ENCODE results near the gene PRAMEF18. TPM values are rescaled to one million over a fixed set of nuclear protein-coding genes. Genes with fewer than 3 reads are reported as not detected.
A peak's percentile ranks its signal among the peaks of the same experiment; 100 is the strongest.
"Not testable (repeated sequence)": the region's sequence is repeated elsewhere in the genome, so short reads cannot be mapped to it uniquely, and the experiment has no call there.

Gene PRAMEF18
- total RNA-seq, 1 experiment from 2014 or later: not detected

DNA sequence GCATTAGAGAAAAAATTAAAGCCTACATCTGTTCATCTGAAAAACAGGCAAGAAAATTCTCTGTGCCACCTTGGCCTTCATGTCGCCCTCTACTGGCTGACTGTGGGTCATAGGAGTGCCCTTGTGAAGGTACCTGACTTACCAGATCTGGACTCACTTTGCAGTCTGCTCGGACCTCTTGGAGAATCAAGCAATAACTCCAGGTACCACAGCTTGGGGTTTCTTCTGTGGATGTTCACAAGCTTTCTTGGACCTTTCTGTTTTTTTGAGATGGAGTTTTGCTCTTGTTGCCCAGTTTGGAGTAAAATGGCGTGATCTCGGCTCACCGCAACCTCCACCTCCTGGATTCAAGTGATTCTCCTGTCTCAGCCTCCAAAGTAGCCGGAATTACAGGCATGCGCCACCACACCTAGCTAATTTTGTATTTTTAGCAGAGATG, 2.4 kb upstream of the PRAMEF18 start:
- peak; percentile 31 to 47 for DNase-seq
- Histone ChIP-seq H3K4me3 (no peak overlapping the region), H3K36me3 (no peaks in the 10 kb centered on the region), H3K4me1 (no peaks in the 10 kb centered on the region), H3K9me3 (replicated peaks) (no peaks in the 10 kb centered on the region), H3K27ac (no peak overlapping the region), H3K27me3 (no peaks in the 10 kb centered on the region)

DNA sequence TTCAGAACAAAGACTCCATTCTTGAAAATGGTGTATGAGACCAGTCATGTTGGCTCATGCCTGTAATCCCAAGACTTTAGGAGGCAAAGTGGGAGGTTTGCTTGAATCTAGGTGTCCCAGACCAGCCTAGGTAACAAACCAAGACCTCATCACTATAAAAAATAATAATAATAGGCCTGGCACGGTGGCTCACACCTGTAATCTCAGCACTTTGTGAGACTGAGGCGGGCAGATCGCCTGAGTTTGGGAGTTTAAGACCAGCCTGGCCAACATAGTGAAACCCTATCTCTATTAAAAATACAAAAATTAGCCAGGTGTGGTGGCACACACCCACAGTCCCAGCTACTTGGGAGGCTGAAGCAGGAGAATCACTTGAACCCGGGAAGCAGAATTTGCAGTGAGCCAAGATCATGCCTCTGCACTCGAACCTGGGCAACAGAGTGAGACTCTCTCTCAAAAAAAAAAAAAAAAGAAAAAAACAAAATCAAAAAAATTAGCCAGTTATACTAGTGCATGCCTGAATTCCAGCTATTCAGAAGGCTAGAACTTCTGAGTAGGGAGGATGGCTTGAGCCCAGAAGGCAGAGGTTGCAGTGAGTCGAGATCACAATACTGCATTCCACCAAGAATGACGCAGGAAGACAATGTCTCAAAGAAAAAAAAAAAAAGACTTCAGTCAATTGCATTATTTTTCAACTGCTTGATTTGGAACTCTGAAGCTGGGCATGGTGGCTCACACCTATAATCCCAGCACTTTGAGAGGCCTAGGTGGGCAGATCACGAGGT, 1.5 kb upstream of the PRAMEF18 start:
- H3K4me3 ChIP-seq; H3K27me3 ChIP-seq; DNase-seq; H3K9me3 ChIP-seq (replicated peaks); H3K27ac ChIP-seq; H3K4me1 ChIP-seq; H3K36me3 ChIP-seq: not testable (repeated sequence)

DNA sequence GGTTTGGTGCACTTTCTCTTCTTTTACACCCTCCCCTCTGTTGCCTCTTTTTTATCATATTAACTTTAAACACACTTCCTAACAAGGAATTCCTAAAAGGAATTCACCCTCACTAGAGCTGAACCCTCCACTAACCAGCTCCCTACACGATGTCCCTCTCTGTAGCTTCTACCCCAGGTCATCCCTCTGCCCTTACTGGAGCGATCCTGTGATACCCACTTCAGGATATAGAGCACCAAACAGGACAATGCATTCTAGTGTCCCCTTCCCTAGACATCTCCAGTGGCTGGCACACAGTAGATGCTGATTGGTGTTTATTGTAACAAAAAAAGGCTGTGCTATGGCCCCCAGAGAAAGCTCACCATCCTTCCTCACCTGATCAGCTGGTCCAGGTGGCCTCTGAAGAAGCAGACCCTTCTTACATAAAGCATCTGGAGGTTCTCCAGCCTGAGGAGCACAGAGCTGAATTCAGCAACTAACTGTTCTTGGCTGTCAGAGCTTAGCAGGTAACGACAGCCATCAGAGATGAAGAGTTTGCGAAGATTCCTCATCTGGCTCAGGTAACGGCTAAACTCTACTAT, 1.4 kb downstream of the PRAMEF18 start:
- no peak overlapping the region for H3K4me3 ChIP-seq
- no peak for DNase-seq
- H3K9me3 ChIP-seq (replicated peaks): no peaks in the 10 kb centered on the region
- no peaks in the 10 kb centered on the region for H3K27me3 ChIP-seq
- H3K27ac ChIP-seq: no peak overlapping the region
- H3K4me1 ChIP-seq: no peaks in the 10 kb centered on the region
- no peaks in the 10 kb centered on the region for H3K36me3 ChIP-seq

DNA sequence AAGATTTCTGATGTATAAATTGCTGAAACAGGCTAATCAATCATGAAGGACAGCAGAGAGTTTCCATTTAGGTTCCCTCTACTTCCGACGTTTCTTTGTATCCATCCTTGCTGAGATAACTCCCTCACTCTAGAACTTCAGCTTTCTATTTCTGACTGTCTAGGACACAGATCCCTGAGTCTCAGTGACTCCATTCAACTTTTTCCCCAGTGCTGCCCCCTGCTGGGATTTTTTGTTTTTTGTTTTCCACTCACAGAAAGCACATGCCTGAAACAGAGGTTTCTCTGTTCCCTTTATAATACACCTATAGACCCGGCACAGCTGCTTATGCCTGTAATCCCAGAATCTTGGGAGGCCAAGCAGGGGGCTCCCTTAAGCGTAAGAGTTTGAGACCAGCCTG, 3.2 kb downstream of the PRAMEF18 start:
- not testable (repeated sequence) for H3K36me3 ChIP-seq; H3K9me3 ChIP-seq (replicated peaks); H3K4me1 ChIP-seq; DNase-seq; H3K27me3 ChIP-seq; H3K27ac ChIP-seq; H3K4me3 ChIP-seq

DNA sequence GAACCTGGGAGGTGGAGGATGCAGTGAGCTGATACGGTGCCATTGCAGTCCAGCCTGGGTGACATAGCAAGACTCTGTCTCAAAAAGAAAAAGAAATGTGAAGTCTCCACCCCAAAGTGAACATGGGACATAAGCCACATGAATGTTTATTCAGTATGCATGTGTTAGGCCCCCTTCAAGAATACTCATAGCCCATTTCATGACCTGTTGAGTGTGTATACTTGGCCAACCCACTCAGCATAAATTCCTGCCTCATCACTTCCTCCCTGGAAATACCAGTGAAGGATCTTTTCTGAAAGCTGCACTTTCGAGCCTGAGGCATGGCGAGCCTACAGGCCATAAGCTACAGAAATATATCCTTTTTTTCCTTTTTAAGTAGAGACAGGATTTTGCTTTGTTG, 6.8 kb downstream of the PRAMEF18 start:
- not testable (repeated sequence) for H3K4me3 ChIP-seq; H3K27ac ChIP-seq; H3K9me3 ChIP-seq (replicated peaks); H3K36me3 ChIP-seq; DNase-seq; H3K27me3 ChIP-seq; H3K4me1 ChIP-seq

DNA sequence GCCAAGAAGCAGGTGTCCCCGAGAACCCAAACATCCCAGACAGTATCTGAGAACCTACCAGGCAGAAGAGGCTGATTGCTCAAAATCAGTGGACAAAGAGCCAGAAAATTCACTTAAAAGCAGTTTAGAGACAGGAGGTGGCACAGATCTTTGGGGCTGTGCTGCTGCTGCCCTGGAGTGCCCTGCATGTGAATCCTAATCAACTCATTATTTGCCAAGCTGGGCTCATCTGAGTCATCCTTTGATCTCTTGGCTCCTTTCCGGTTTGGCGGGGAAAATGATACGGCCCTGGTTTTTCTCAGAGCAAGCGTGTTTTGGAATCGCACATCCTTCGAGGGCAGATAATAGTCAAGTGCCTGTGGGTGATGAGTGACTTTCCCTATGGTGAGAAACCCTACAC, 9.3 kb downstream of the PRAMEF18 start:
- not testable (repeated sequence) for DNase-seq; H3K36me3 ChIP-seq; H3K27me3 ChIP-seq; H3K9me3 ChIP-seq (replicated peaks); H3K4me3 ChIP-seq; H3K4me1 ChIP-seq; H3K27ac ChIP-seq

DNA sequence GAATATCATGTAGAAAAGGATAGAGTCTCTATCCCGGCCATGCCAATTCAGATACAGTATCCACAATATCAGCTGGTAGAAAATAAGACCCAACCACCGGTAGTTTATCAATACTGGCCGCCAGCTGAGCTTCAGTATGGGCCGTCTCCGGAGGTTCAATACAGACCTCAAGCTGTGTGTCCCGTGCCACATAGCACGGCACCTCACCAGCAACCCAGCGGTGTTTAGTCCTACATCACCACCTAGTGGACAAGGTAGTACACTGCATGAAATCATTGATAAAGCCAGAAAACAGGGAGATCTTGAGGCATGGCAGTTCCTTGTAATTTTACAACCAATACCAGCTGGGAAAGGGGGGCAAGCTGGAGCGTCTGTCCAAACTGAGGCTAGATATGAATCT, 17.2 kb downstream of the PRAMEF18 start:
- not testable (repeated sequence) for H3K9me3 ChIP-seq (replicated peaks); H3K27ac ChIP-seq; DNase-seq; H3K4me3 ChIP-seq; H3K4me1 ChIP-seq; H3K36me3 ChIP-seq; H3K27me3 ChIP-seq

DNA sequence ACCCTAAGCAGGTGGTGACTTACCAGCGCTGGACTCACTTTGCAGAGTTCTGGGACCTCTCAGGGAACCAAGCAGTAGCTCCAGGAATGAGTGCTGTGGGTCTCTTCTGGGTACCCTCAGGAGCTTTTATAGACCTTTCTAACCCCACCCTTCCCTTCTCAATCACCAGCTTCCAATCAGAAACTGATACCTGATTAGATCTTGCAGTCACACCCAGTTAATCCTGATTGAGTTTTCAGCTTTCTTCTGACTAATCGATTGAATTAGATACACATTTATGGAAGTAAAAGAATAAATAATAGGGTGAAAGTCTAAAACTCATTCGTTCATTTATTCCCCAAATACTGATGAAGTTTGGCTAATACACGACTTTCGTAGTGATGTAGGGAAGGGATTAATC, 24.6 kb downstream of the PRAMEF18 start, which contains the start of gene PRAMEF13:
TSS of gene PRAMEF13 (minus strand) at position 101 of the 400 bp plus-strand sequence. CDS start 1,820 bp downstream, outside the sequence.
- not testable (repeated sequence) for H3K36me3 ChIP-seq; H3K4me1 ChIP-seq; H3K4me3 ChIP-seq; H3K27me3 ChIP-seq; DNase-seq; H3K27ac ChIP-seq; H3K9me3 ChIP-seq (replicated peaks)

Other genes starting within 250 kb of the PRAMEF18 start
- gene PRAMEF27, start 169.6 kb downstream of the PRAMEF18 start, total RNA-seq (2014; rRNA removed; shearing (Covaris generic)): not detected in 2 replicates
- not detected in 2 replicates for gene HNRNPCL3, start 165.4 kb downstream of the PRAMEF18 start, total RNA-seq (2014; rRNA removed; shearing (Covaris generic))
- gene PRAMEF25, start 155.4 kb downstream of the PRAMEF18 start, total RNA-seq (2014; rRNA removed; shearing (Covaris generic)): not detected in 2 replicates
- gene HNRNPCL2, start 109.3 kb downstream of the PRAMEF18 start, total RNA-seq (2014; rRNA removed; shearing (Covaris generic)): not detected in 2 replicates
- gene PRAMEF26, start 70.1 kb downstream of the PRAMEF18 start, total RNA-seq (2014; rRNA removed; shearing (Covaris generic)): not detected in 2 replicates
- gene HNRNPCL4, start 60.5 kb downstream of the PRAMEF18 start, total RNA-seq (2014; rRNA removed; shearing (Covaris generic)): not detected in 2 replicates
- not detected in 2 replicates for gene PRAMEF9, start 54.3 kb downstream of the PRAMEF18 start, total RNA-seq (2014; rRNA removed; shearing (Covaris generic))
- not detected in 2 replicates for gene PRAMEF13, start 24.7 kb downstream of the PRAMEF18 start, total RNA-seq (2014; rRNA removed; shearing (Covaris generic))
- not detected in 2 replicates for gene PRAMEF5, start 28.0 kb upstream of the PRAMEF18 start, total RNA-seq (2014; rRNA removed; shearing (Covaris generic))
- not detected in 2 replicates for gene PRAMEF8, start 59.0 kb upstream of the PRAMEF18 start, total RNA-seq (2014; rRNA removed; shearing (Covaris generic))
- not detected in 2 replicates for gene PRAMEF33, start 77.4 kb upstream of the PRAMEF18 start, total RNA-seq (2014; rRNA removed; shearing (Covaris generic))
- gene PRAMEF15, start 89.4 kb upstream of the PRAMEF18 start, total RNA-seq (2014; rRNA removed; shearing (Covaris generic)): not detected in 2 replicates
- not detected in 2 replicates for gene PRAMEF14, start 121.0 kb upstream of the PRAMEF18 start, total RNA-seq (2014; rRNA removed; shearing (Covaris generic))
- gene PRAMEF19, start 145.8 kb upstream of the PRAMEF18 start, total RNA-seq (2014; rRNA removed; shearing (Covaris generic)): not detected in 2 replicates
- gene PRAMEF17, start 163.5 kb upstream of the PRAMEF18 start, total RNA-seq (2014; rRNA removed; shearing (Covaris generic)): not detected in 2 replicates
- gene PRAMEF20, start 184.3 kb upstream of the PRAMEF18 start, total RNA-seq (2014; rRNA removed; shearing (Covaris generic)): not detected in 2 replicates

All from SJCRH30 (cell line).